NB4 (cell line): ENCODE results near the gene NCOR1.

Experiments used
- POLR2A ChIP-seq: IDR thresholded peaks from 2 replicates; pipeline ENCODE4 v1.6.1; 2011; ENCODE audit warnings: mild to moderate bottlenecking; ENCODE audit not compliant: insufficient read length; ENCODE audit errors: extremely low read depth
- TF ChIP-seq, protein P1 (sequence below): IDR thresholded peaks from one replicate; pipeline ENCODE4 v1.5.1; 2012; ENCODE audit warnings: low read depth, low read length
- TF ChIP-seq, protein P2 (sequence below): IDR thresholded peaks from 2 replicates; pipeline ENCODE4 v1.6.1; 2011; ENCODE audit warnings: low read depth, low read length

DNA sequence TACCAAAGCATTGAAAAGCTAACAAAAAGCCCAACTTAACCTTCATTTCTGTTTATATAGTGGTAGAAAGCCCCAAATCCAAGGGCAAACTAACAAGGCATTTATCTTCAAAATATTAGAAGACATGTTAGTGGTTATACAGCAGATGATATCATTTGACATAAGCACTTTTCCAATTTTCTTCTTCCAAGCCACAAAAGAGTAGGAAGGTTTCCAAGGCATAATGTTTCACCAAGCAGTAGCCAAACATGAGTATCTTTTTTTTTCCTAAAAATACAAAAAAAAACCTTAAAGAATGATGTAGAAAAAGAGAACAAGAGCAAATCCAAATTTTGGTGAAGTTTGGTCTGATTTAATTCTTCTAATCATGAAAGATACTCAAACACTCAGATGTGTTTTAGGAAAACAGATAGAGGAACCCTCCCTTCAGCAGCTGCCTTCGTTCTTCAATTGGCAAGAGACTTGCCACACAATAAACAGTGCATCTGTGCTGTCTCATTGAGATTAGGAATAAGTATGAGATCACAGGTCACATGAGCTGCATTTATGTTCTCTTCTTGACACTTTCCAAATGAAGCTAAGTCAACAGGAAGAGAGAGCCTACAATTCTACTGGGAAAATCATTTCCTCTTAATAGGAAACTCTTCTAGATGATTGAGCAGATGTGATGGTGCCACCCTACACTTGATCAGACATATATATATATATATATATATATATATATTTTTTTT is 109.0 kb downstream of the NCOR1 start:
- TF ChIP-seq, protein P1, sequence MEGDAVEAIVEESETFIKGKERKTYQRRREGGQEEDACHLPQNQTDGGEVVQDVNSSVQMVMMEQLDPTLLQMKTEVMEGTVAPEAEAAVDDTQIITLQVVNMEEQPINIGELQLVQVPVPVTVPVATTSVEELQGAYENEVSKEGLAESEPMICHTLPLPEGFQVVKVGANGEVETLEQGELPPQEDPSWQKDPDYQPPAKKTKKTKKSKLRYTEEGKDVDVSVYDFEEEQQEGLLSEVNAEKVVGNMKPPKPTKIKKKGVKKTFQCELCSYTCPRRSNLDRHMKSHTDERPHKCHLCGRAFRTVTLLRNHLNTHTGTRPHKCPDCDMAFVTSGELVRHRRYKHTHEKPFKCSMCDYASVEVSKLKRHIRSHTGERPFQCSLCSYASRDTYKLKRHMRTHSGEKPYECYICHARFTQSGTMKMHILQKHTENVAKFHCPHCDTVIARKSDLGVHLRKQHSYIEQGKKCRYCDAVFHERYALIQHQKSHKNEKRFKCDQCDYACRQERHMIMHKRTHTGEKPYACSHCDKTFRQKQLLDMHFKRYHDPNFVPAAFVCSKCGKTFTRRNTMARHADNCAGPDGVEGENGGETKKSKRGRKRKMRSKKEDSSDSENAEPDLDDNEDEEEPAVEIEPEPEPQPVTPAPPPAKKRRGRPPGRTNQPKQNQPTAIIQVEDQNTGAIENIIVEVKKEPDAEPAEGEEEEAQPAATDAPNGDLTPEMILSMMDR, result no peak
- no peak for TF ChIP-seq POLR2A
- TF ChIP-seq, protein P2, sequence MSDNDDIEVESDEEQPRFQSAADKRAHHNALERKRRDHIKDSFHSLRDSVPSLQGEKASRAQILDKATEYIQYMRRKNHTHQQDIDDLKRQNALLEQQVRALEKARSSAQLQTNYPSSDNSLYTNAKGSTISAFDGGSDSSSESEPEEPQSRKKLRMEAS, result no peak
